Measurements from ENCODE around the gene CUX1.
"Not testable (repeated sequence)": the region's sequence is repeated elsewhere in the genome, so short reads cannot be mapped to it uniquely, and the experiment has no call there.

CUX1 gene

GRCh38 chr7:102297487-102298218, 480.2 kb downstream of the CUX1 start:
- DNase-seq, result no peak

GRCh38 chr7:102300643-102301221, 483.3 kb downstream of the CUX1 start:
- no peak for DNase-seq

- DNase-seq, result not testable (repeated sequence)
These were observed 483.9 kb downstream of the CUX1 start for GRCh38 chr7:102301367-102301766.

GRCh38 chr7:102302025-102302424, 484.6 kb downstream of the CUX1 start:
- DNase-seq, result no peak

GRCh38 chr7:102303669-102304422, 486.4 kb downstream of the CUX1 start:
- DNase-seq, result no peak

- no peak for DNase-seq
These were observed 487.2 kb downstream of the CUX1 start for GRCh38 chr7:102304668-102305067.

- no peak for DNase-seq
These were observed 488.2 kb downstream of the CUX1 start for GRCh38 chr7:102305414-102306268.

GRCh38 chr7:102306916-102307677, 489.7 kb downstream of the CUX1 start:
- peak in 1 of 4 experiments; percentile 15 for DNase-seq

GRCh38 chr7:102310414-102310815, 493.0 kb downstream of the CUX1 start:
- DNase-seq, result no peak

GRCh38 chr7:102312317-102312716, 494.9 kb downstream of the CUX1 start:
- DNase-seq, result no peak

GRCh38 chr7:102313997-102314780, 496.8 kb downstream of the CUX1 start:
- no peak for DNase-seq

- no peak for DNase-seq
These were observed 500.0 kb downstream of the CUX1 start for GRCh38 chr7:102317231-102318059.

- DNase-seq, result no peak
These were observed 501.1 kb downstream of the CUX1 start for GRCh38 chr7:102318482-102318971.

GRCh38 chr7:102319671-102320070, 502.2 kb downstream of the CUX1 start:
- no peak for DNase-seq

GRCh38 chr7:102320181-102320580, 502.8 kb downstream of the CUX1 start:
- DNase-seq, result no peak

- DNase-seq, result no peak
These were observed 503.4 kb downstream of the CUX1 start for GRCh38 chr7:102320601-102321350.

- no peak for DNase-seq
These were observed 504.1 kb downstream of the CUX1 start for GRCh38 chr7:102321351-102322201.

GRCh38 chr7:102322202-102322715, 504.8 kb downstream of the CUX1 start:
- DNase-seq, result no peak

- no peak for DNase-seq
These were observed 506.4 kb downstream of the CUX1 start for GRCh38 chr7:102323914-102324195.
